Right lobe of liver (tissue), 4 donors: ENCODE results near the gene PRKN.

Experiments
- CTCF ChIP-seq, 4 donors: fragments of 200-600 bp in 3 of 4; fragments of 450-650 bp in 1 of 4; IDR thresholded peaks; one replicate each; pipeline versions ENCODE4 v1.5.1 to v1.8.0; 2016 to 2022; ENCODE audit warnings: antibody characterized with exemption in 4 of 4, mild to moderate bottlenecking in 2 of 4
- POLR2A ChIP-seq: fragments of 450-650 bp; IDR thresholded peaks from one replicate; pipeline ENCODE4 v1.6.1; 2017; ENCODE audit warnings: antibody characterized with exemption, mild to moderate bottlenecking
- donor health status: DM: no; HTN: no; CAD: no.
- donor health status: DM: no; HTN: no; CAD: no.
- donor health status: DM: no; HTN: yes; CAD: no.

- TF ChIP-seq CTCF (IDR thresholded peaks at IDR 0.05) (no peak), POLR2A (no peak)
These were observed 1063.9 kb downstream of the PRKN start for GRCh38 chr6:161663682-161664081.
